Left cardiac atrium (tissue), 4 donors: ENCODE results near the gene KRTAP1-3. TPM values are rescaled to one million over a fixed set of nuclear protein-coding genes. Genes with fewer than 3 reads are reported as not detected.
"Not testable (repeated sequence)": the region's sequence is repeated elsewhere in the genome, so short reads cannot be mapped to it uniquely, and the experiment has no call there.

Source experiments
- ATAC-seq, 2 donors: fragments of 200-7000 bp; cut with Tn5 transposase; one replicate each; pipeline ENCODE4 v1.9.1; 2020; ENCODE audit warnings: mild to moderate bottlenecking in 2 of 2, moderate library complexity in 2 of 2
- DNase-seq: peaks from one replicate; pipeline ENCODE4 v3.0.0-alpha.2; 2020
- intact Hi-C, 2 donors: fragments of 100-400 bp; cut with DNase I; formaldehyde crosslinking; loops; one replicate each; pipeline versions ENCODE4 v1.14.1 to v1.15.1; 2022 to 2023
- total RNA-seq, 2 donors: library from RNA; stranded (reverse); fragmentation: NEBNext Ultra II Directional; extraction: Animal tissue kit (Norgen Biotek cat#: 25700); gene quantifications; one replicate each; pipeline ENCODE4 v1.2.1, GENCODE V29; 2021
- donor health status: DM: no; HTN: yes; CAD: no.
- donor health status: DM: no; HTN: yes; CAD: no; lungs with severe emphysema.
- donor health status: DM: yes; HTN: yes; CAD: no.
- donor health status: Dilated cardiomyopathy.

The KRTAP1-3 gene
- total RNA-seq, 2 donors from 2014 or later: not detected

- ATAC-seq (no peak), DNase-seq (no peak)
- intact Hi-C loops: no loop called here
Measured at GRCh38 chr17:41015454-41015853, 19.2 kb downstream of the KRTAP1-3 start.

- ATAC-seq (no peak), DNase-seq (no peak)
- intact Hi-C loops: no loop called here
Measured at GRCh38 chr17:41013606-41014005, 21.1 kb downstream of the KRTAP1-3 start.

- intact Hi-C loops: no loop called here
- no peak for DNase-seq
- no peak for ATAC-seq
Measured at GRCh38 chr17:41013181-41013580, 21.5 kb downstream of the KRTAP1-3 start.

- intact Hi-C loops: no loop called here
- ATAC-seq (no peak), DNase-seq (no peak)
Measured at GRCh38 chr17:41012326-41013120, 22.2 kb downstream of the KRTAP1-3 start.

- DNase-seq: no peak
- ATAC-seq: no peak
- intact Hi-C loops: no loop called here
Measured at GRCh38 chr17:41010441-41010840, 24.2 kb downstream of the KRTAP1-3 start.

GRCh38 chr17:41009936-41010335, 24.7 kb downstream of the KRTAP1-3 start:
- intact Hi-C loops: no loop called here
- DNase-seq (no peak), ATAC-seq (no peak)

- DNase-seq: no peak
- intact Hi-C loops: no loop called here
- no peak for ATAC-seq
Measured at GRCh38 chr17:41009301-41009760, 25.3 kb downstream of the KRTAP1-3 start.

- ATAC-seq (no peak), DNase-seq (no peak)
- intact Hi-C loops: no loop called here
Measured at GRCh38 chr17:41008811-41009210, 25.9 kb downstream of the KRTAP1-3 start, which contains the start of gene KRTAP3-1. KRTAP3-1 (minus strand) TSS chr17:41009128; CDS start chr17:41009074, 54 bp downstream.

- ATAC-seq (no peak), DNase-seq (no peak)
- intact Hi-C loops: no loop called here
Measured at GRCh38 chr17:41004397-41004796, 30.3 kb downstream of the KRTAP1-3 start.

- no peak for DNase-seq
- intact Hi-C loops: no loop called here
- no peak for ATAC-seq
Measured at GRCh38 chr17:41003926-41004325, 30.7 kb downstream of the KRTAP1-3 start.

- no peak for DNase-seq
- no peak for ATAC-seq
- intact Hi-C loops: no loop called here
Measured at GRCh38 chr17:41002814-41003213, 31.9 kb downstream of the KRTAP1-3 start.

GRCh38 chr17:41001795-41002194, 32.9 kb downstream of the KRTAP1-3 start:
- DNase-seq (no peak), ATAC-seq (no peak)
- intact Hi-C loops: no loop called here

GRCh38 chr17:40999563-40999962, 35.1 kb downstream of the KRTAP1-3 start, which contains the start of gene KRTAP3-2:
KRTAP3-2 (minus strand) TSS chr17:40999906; CDS start chr17:40999853, 53 bp downstream.
- ATAC-seq, DNase-seq, intact Hi-C loops: not testable (repeated sequence)

GRCh38 chr17:40997361-40997760, 37.3 kb downstream of the KRTAP1-3 start:
- ATAC-seq (no peak), DNase-seq (no peak)
- intact Hi-C loops: no loop called here

- intact Hi-C loops: no loop called here
- DNase-seq (no peak), ATAC-seq (no peak)
Measured at GRCh38 chr17:40996829-40997228, 37.8 kb downstream of the KRTAP1-3 start.

GRCh38 chr17:40995116-40995515, 39.6 kb downstream of the KRTAP1-3 start:
- intact Hi-C loops: no loop called here
- no peak for ATAC-seq
- DNase-seq: no peak

GRCh38 chr17:40993839-40994238, 40.8 kb downstream of the KRTAP1-3 start, which contains the start of gene KRTAP3-3:
KRTAP3-3 (minus strand) TSS chr17:40994164; CDS start chr17:40994097, 67 bp downstream.
- ATAC-seq: no peak
- intact Hi-C loops: no loop called here
- DNase-seq: no peak

- DNase-seq: no peak
- ATAC-seq: no peak
- intact Hi-C loops: no loop called here
Measured at GRCh38 chr17:40993084-40993483, 41.6 kb downstream of the KRTAP1-3 start.

GRCh38 chr17:40992666-40993065, 42.0 kb downstream of the KRTAP1-3 start:
- ATAC-seq (no peak), DNase-seq (no peak)
- intact Hi-C loops: no loop called here

- no peak for ATAC-seq
- no peak for DNase-seq
- intact Hi-C loops: no loop called here
Measured at GRCh38 chr17:40986920-40987319, 47.8 kb downstream of the KRTAP1-3 start.

GRCh38 chr17:40984226-40984625, 50.4 kb downstream of the KRTAP1-3 start, which contains the start of gene KRT40:
KRT40 (minus strand) TSS chr17:40984326; CDS start chr17:40984273, 53 bp downstream.
- ATAC-seq: no peak
- intact Hi-C loops: no loop called here
- no peak for DNase-seq
